DOHH2 (cell line): ENCODE data around the gene SLC9C2.
"Not testable (repeated sequence)": the region's sequence is repeated elsewhere in the genome, so short reads cannot be mapped to it uniquely, and the experiment has no call there.

Experiments used
- H3F3A ChIP-seq: fragments of 200-600 bp; sonication (generic), shearing (Covaris generic); 2 replicates; pipeline ENCODE4 v1.6.0; 2016; ENCODE audit warnings: antibody characterized with exemption, mild to moderate bottlenecking; ENCODE audit not compliant: control insufficient read depth, insufficient read depth
- H3K27ac ChIP-seq: fragments of 200-600 bp; sonication (generic); 2 replicates; pipeline ENCODE4 v1.5.1; 2014; ENCODE audit warnings: low read depth, mild to moderate bottlenecking, low read length, moderate library complexity
- H3K27me3 ChIP-seq: fragments of 200-600 bp; sonication (generic); 2 replicates; pipeline ENCODE4 v1.6.1; 2014; ENCODE audit warnings: mild to moderate bottlenecking, low read length, mixed read lengths; ENCODE audit not compliant: control insufficient read depth
- H3K36me3 ChIP-seq: fragments of 200-600 bp; sonication (generic); 2 replicates; pipeline ENCODE4 v1.6.1; 2014; ENCODE audit warnings: mild to moderate bottlenecking, low read length, moderate library complexity, mixed read lengths; ENCODE audit not compliant: control insufficient read depth
- H3K4me1 ChIP-seq: fragments of 200-600 bp; sonication (generic); 2 replicates; pipeline ENCODE4 v1.6.1; 2014; ENCODE audit warnings: mild to moderate bottlenecking, low read length, mixed read lengths; ENCODE audit not compliant: control insufficient read depth
- H3K4me2 ChIP-seq: fragments of 200-600 bp; sonication (generic); 2 replicates; pipeline ENCODE4 v1.6.0; 2014; ENCODE audit warnings: mild to moderate bottlenecking, low read length, moderate library complexity
- H3K4me3 ChIP-seq: fragments of 200-600 bp; sonication (generic); 2 replicates; pipeline ENCODE4 v1.5.1; 2014; ENCODE audit warnings: mild to moderate bottlenecking, low read length, mixed read lengths
- H3K79me2 ChIP-seq: fragments of 200-600 bp; sonication (generic); 2 replicates; pipeline ENCODE4 v1.6.1; 2014; ENCODE audit warnings: mild to moderate bottlenecking, low read length, mixed read lengths; ENCODE audit not compliant: control insufficient read depth
- H3K9me2 ChIP-seq: fragments of 200-600 bp; sonication (generic); replicated peaks from 2 replicates; pipeline ENCODE4 v1.6.1; 2014; ENCODE audit warnings: mild to moderate bottlenecking, low read length, mixed read lengths; ENCODE audit not compliant: control insufficient read depth
- H3K9me3 ChIP-seq: fragments of 200-600 bp; sonication (generic); 2 replicates; pipeline ENCODE4 v1.6.1; 2014; ENCODE audit warnings: antibody characterized with exemption, low read length, mixed read lengths; ENCODE audit not compliant: control insufficient read depth, insufficient read depth
- H4K20me1 ChIP-seq: fragments of 200-600 bp; sonication (generic); 2 replicates; pipeline ENCODE4 v1.6.0; 2014; ENCODE audit warnings: low read depth, mild to moderate bottlenecking, antibody characterized with exemption, low read length, moderate library complexity; ENCODE audit not compliant: control insufficient read depth, insufficient read depth
- EZH2phosphoT487 ChIP-seq: fragments of 200-600 bp; sonication (generic); IDR thresholded peaks from 2 replicates; pipeline ENCODE4 v1.6.1; 2017; ENCODE audit warnings: borderline replicate concordance, mild to moderate bottlenecking, antibody characterized with exemption, low read length, moderate library complexity, mixed read lengths
- TF ChIP-seq, protein P1 (sequence below): fragments of 200-600 bp; sonication (generic); IDR thresholded peaks from one replicate; pipeline ENCODE4 v1.5.1; 2014; ENCODE audit warnings: antibody characterized with exemption, mild to moderate bottlenecking, low read depth, low read length; ENCODE audit not compliant: poor library complexity, severe bottlenecking

The SLC9C2 gene

GRCh38 chr1:173499729-173500128 lies 103.1 kb downstream of the SLC9C2 start:
- Histone ChIP-seq H3K79me2 (no peaks in the 10 kb centered on the region), H3K4me3 (no peak overlapping the region), H3K9me2 (no peaks in the 10 kb centered on the region), H3K27me3 (no peaks in the 10 kb centered on the region), H3K27ac (no peak overlapping the region), H3K9me3 (no peaks in the 10 kb centered on the region), H3K4me1 (no peaks in the 10 kb centered on the region), H3K36me3 (no peaks in the 10 kb centered on the region), H4K20me1 (no peaks in the 10 kb centered on the region), H3K4me2 (no peak overlapping the region), H3F3A (no peaks in the 10 kb centered on the region)
- TF ChIP-seq, protein P1, sequence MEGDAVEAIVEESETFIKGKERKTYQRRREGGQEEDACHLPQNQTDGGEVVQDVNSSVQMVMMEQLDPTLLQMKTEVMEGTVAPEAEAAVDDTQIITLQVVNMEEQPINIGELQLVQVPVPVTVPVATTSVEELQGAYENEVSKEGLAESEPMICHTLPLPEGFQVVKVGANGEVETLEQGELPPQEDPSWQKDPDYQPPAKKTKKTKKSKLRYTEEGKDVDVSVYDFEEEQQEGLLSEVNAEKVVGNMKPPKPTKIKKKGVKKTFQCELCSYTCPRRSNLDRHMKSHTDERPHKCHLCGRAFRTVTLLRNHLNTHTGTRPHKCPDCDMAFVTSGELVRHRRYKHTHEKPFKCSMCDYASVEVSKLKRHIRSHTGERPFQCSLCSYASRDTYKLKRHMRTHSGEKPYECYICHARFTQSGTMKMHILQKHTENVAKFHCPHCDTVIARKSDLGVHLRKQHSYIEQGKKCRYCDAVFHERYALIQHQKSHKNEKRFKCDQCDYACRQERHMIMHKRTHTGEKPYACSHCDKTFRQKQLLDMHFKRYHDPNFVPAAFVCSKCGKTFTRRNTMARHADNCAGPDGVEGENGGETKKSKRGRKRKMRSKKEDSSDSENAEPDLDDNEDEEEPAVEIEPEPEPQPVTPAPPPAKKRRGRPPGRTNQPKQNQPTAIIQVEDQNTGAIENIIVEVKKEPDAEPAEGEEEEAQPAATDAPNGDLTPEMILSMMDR = no peak
- TF ChIP-seq EZH2phosphoT487 = no peak

- no peaks in the 10 kb centered on the region for H3K9me3 ChIP-seq
- no peak overlapping the region for H3K4me2 ChIP-seq
- H3K27ac ChIP-seq = no peak overlapping the region
- no peak overlapping the region for H3K4me3 ChIP-seq
- no peaks in the 10 kb centered on the region for H3K4me1 ChIP-seq
- H3K27me3 ChIP-seq = no peaks in the 10 kb centered on the region
- H3K79me2 ChIP-seq = no peaks in the 10 kb centered on the region
- no peaks in the 10 kb centered on the region for H3K9me2 ChIP-seq
- no peaks in the 10 kb centered on the region for H3F3A ChIP-seq
- TF ChIP-seq EZH2phosphoT487 = no peak
- TF ChIP-seq, protein P1 = no peak
- H3K36me3 ChIP-seq = no peaks in the 10 kb centered on the region
- H4K20me1 ChIP-seq = no peaks in the 10 kb centered on the region
Measured at GRCh38 chr1:173496757-173497320, 106.0 kb downstream of the SLC9C2 start.

DNA sequence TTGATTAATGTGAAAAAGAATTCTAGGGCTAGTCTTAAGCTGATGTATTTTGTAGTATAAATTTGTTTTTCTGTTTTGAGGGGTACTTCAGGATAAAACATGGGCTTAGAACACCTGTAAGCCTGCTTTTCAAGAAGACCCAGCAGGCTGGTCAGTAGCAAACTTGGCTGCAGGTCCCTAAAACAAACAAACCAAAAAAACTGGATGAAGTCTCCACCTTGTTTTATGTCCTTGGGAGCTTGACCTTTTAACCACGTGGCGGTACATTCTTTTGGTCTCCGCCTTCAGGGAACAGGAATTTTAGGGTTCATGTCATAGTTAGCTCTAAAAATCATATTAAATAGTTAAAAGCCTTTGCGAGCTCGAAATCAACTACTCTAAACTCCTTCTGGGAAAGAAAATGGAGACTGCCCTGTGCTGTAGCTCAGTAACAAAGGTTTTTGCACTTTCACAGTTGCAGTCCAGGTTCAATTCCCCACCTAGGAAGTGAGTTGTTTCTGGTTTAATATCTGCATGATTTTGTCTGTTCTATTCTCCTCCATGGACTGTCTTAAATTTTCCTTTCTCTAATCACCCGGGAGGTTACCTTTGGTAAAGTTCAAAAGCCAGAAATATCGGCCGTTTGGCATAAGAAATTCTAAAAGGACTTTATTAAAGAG lies 107.1 kb downstream of the SLC9C2 start:
- Histone ChIP-seq H3K36me3 (no peaks in the 10 kb centered on the region), H4K20me1 (no peaks in the 10 kb centered on the region), H3K9me3 (no peaks in the 10 kb centered on the region), H3K4me2 (no peak overlapping the region), H3K9me2 (no peaks in the 10 kb centered on the region), H3F3A (no peaks in the 10 kb centered on the region), H3K27me3 (no peaks in the 10 kb centered on the region), H3K27ac (no peak overlapping the region), H3K79me2 (no peaks in the 10 kb centered on the region), H3K4me1 (no peaks in the 10 kb centered on the region), H3K4me3 (no peak overlapping the region)
- TF ChIP-seq EZH2phosphoT487 = no peak
- TF ChIP-seq, protein P1 = no peak

DNA sequence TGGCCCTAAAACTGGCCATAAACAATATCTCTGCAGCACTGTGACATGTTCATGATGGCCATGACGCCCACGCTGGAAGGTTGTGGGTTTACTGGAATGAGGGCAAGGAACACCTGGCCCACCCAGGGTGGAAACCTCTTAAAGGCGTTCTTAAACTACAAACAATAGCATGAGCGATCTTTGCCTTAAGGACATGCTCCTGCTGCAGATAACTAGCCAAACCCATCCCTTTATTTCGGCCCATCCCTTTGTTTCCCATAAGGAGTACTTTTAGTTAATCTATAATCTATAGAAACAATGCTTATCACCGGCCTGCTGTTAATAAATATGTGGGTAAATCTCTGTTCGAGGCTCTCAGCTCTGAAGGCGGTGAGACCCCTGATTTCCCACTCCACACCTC lies 109.7 kb downstream of the SLC9C2 start:
- not testable (repeated sequence) for H3K79me2 ChIP-seq

More for the DNA sequence above, 109.7 kb downstream of the SLC9C2 start:
- H3K4me2 ChIP-seq, H3K4me3 ChIP-seq, H3K4me1 ChIP-seq, H3F3A ChIP-seq, H3K27ac ChIP-seq, H3K9me3 ChIP-seq, H3K9me2 ChIP-seq, H3K27me3 ChIP-seq, H4K20me1 ChIP-seq: not testable (repeated sequence)
- H3K36me3 ChIP-seq = peaks cover 12% of the 10 kb centered on the region
